Endothelial cell of umbilical vein (primary cell): ENCODE data around the gene CPNE7. TPM values are rescaled to one million over a fixed set of nuclear protein-coding genes. Genes with fewer than 3 reads are reported as not detected.

Experiments used
- BruUV-seq: library from RNA; stranded (reverse); fragments of 400-500 nt; replicated peaks from 2 replicates; lab custom pipeline; 2021; lab: Mats Ljungman, UMichigan
- CTCF ChIA-PET: fragments of 300-600, 350-600 bp; sonication (Branson Sonifier 250); formaldehyde crosslinking; loops from one replicate; lab custom pipeline; 2021; ENCODE audit warnings: antibody characterized with exemption, inconsistent platforms; lab: Charles Lee
- POLR2A ChIA-PET: fragments of 300-600, 350-600 bp; sonication (Branson Sonifier 250); formaldehyde crosslinking; loops from one replicate; lab custom pipeline; 2021; ENCODE audit warnings: antibody characterized with exemption, inconsistent platforms; lab: Charles Lee
- DNase-seq: peaks from one replicate; pipeline ENCODE4 v3.0.0-alpha.2; 2011; ENCODE audit warnings: low read depth, low spot score
- FAIRE-seq: peaks from 2 replicates; lab custom pipeline; 2011; peaks lifted over from hg19 to GRCh38; lab: Jason Lieb, UNC
- H2AFZ ChIP-seq: 2 replicates; pipeline ENCODE4 v1.6.0; 2012; ENCODE audit warnings: low read depth, low read length, control low read depth, inconsistent platforms
- H3K27ac ChIP-seq: 2 replicates; pipeline ENCODE4 v1.5.1; 2011; ENCODE audit warnings: low read depth, mild to moderate bottlenecking, control low read depth, low read length, moderate library complexity; ENCODE audit not compliant: insufficient read depth
- H3K27me3 ChIP-seq, 2 experiments: 2 replicates each; pipeline versions ENCODE4 v1.6.0 to v1.6.1; 2011; ENCODE audit warnings: low read length in 2 of 2, mixed read lengths in 1 of 2; ENCODE audit not compliant: control insufficient read depth in 2 of 2, insufficient read depth in 2 of 2
- H3K36me3 ChIP-seq, 2 experiments: 2 replicates in 1 of 2; 3 replicates in 1 of 2; pipeline ENCODE4 v1.5.1; 2011; ENCODE audit warnings: low read length in 2 of 2, mild to moderate bottlenecking in 1 of 2, moderate library complexity in 1 of 2; ENCODE audit not compliant: control insufficient read depth in 2 of 2, insufficient read depth in 2 of 2; ENCODE audit errors: extremely low read depth in 1 of 2
- H3K4me1 ChIP-seq: 3 replicates; pipeline ENCODE4 v1.5.1; 2011; ENCODE audit warnings: mild to moderate bottlenecking, low read length; ENCODE audit not compliant: control insufficient read depth, insufficient read depth; ENCODE audit errors: extremely low read depth
- H3K4me2 ChIP-seq: 2 replicates; pipeline ENCODE4 v1.6.1; 2011; ENCODE audit warnings: low read length, control low read depth, mixed read lengths; ENCODE audit not compliant: insufficient read depth
- H3K4me3 ChIP-seq, 3 experiments: fragments of 200-600 bp in 1 of 3; sonication (generic), shearing (Covaris generic) in 1 of 3; replicated peaks in 1 of 3; 2 replicates each; pipeline ENCODE4 v1.5.1; 2011 to 2016; ENCODE audit warnings: control low read depth in 3 of 3, low read length in 3 of 3, mild to moderate bottlenecking in 2 of 3, inconsistent platforms in 1 of 3, low read depth in 1 of 3, moderate library complexity in 1 of 3; ENCODE audit not compliant: insufficient read depth in 1 of 3
- H3K79me2 ChIP-seq: 2 replicates; pipeline ENCODE4 v1.6.0; 2012; ENCODE audit warnings: low read length, inconsistent platforms; ENCODE audit not compliant: control insufficient read depth, insufficient read depth
- H3K9ac ChIP-seq: replicated peaks from 2 replicates; pipeline ENCODE3; 2011; ENCODE audit warnings: low read length, control low read depth; ENCODE audit not compliant: insufficient read depth; ENCODE audit errors: extremely low read depth
- H3K9me1 ChIP-seq: replicated peaks from 3 replicates; pipeline ENCODE4 v1.6.0; 2011; ENCODE audit warnings: mild to moderate bottlenecking, low read length; ENCODE audit not compliant: control insufficient read depth, insufficient read depth; ENCODE audit errors: extremely low read depth
- H3K9me3 ChIP-seq: replicated peaks from 2 replicates; pipeline ENCODE4 v1.5.1; 2012; ENCODE audit warnings: low read length, inconsistent platforms; ENCODE audit not compliant: control insufficient read depth, insufficient read depth
- H4K20me1 ChIP-seq: replicated peaks from 2 replicates; pipeline ENCODE3; 2011; ENCODE audit warnings: mild to moderate bottlenecking, low read length; ENCODE audit not compliant: control insufficient read depth, insufficient read depth; ENCODE audit errors: extremely low read depth
- EZH2 ChIP-seq: IDR thresholded peaks from 2 replicates; pipeline ENCODE4 v1.6.1; 2012; ENCODE audit warnings: borderline replicate concordance, low read depth, mild to moderate bottlenecking, moderate library complexity, low read length, inconsistent platforms; ENCODE audit not compliant: severe bottlenecking
- FOS ChIP-seq: IDR thresholded peaks from 2 replicates; pipeline ENCODE4 v1.6.1; 2011; ENCODE audit warnings: mild to moderate bottlenecking, low read length, moderate library complexity, borderline replicate concordance; ENCODE audit not compliant: insufficient read depth
- GATA2 ChIP-seq: IDR thresholded peaks from 2 replicates; pipeline ENCODE4 v1.7.0; 2011; ENCODE audit warnings: low read depth, mild to moderate bottlenecking, moderate library complexity, mixed read lengths, low read length; ENCODE audit not compliant: insufficient read length, insufficient read depth
- JUN ChIP-seq: IDR thresholded peaks from 2 replicates; pipeline ENCODE4 v1.6.1; 2011; ENCODE audit warnings: borderline replicate concordance, low read depth; ENCODE audit not compliant: insufficient read length, insufficient read depth
- MYC ChIP-seq: IDR thresholded peaks from one replicate; pipeline ENCODE4 v1.6.1; 2011; ENCODE audit warnings: mild to moderate bottlenecking, low read depth, low read length
- POLR2A ChIP-seq: IDR thresholded peaks from 2 replicates; pipeline ENCODE4 v1.6.1; 2012; ENCODE audit warnings: low read depth, mild to moderate bottlenecking, control low read depth, low read length
- POLR2AphosphoS5 ChIP-seq: IDR thresholded peaks from 2 replicates; pipeline ENCODE4 v1.6.1; 2012; ENCODE audit warnings: low read depth, mild to moderate bottlenecking, control low read depth, low read length, moderate library complexity; ENCODE audit not compliant: insufficient read depth
- dilution Hi-C: fragments of 300-500 bp; cut with MboI; formaldehyde crosslinking; loops from one replicate; pipeline ENCODE4 v1.15.0; 2019; ENCODE audit warnings: low sequenced_read_pairs; ENCODE audit not compliant: extremely low pct_ligation_motif_present
- intact Hi-C: fragments of 100-400 bp; cut with micrococcal nuclease; formaldehyde crosslinking; loops from one replicate; pipeline ENCODE4 v1.10.0; 2022
- polyA plus RNA-seq, 4 experiments: library from polyadenylated mRNA; depleted of rRNA in 3 of 4; stranded (reverse) in 3 of 4; unstranded in 1 of 4; fragments of >200 nt; gene quantifications; 2 replicates each; pipeline versions ENCODE4 v1.2.1 to v1.2.3, GENCODE V29; 2011 to 2012; ENCODE audit warnings: missing spikeins in 1 of 4
- total RNA-seq: library from RNA; stranded (reverse); gene quantifications from 2 replicates; pipeline ENCODE4 v1.2.3, GENCODE V29; 2021
- TF ChIP-seq, protein P1 (sequence below), 2 donors: IDR thresholded peaks; 1 replicate in 1 of 2; 2 replicates in 1 of 2; pipeline ENCODE4 v1.5.1; 2011; ENCODE audit warnings: low read length in 2 of 2, mild to moderate bottlenecking in 2 of 2, moderate library complexity in 2 of 2, control low read depth in 1 of 2, inconsistent platforms in 1 of 2, low read depth in 1 of 2; ENCODE audit not compliant: insufficient read depth in 1 of 2; ENCODE audit errors: extremely low read depth in 1 of 2
- TF ChIP-seq, protein P2 (sequence below): IDR thresholded peaks from 2 replicates; pipeline ENCODE4 v1.6.1; 2011; ENCODE audit not compliant: insufficient read depth, insufficient read length

Gene CPNE7
- total and polyA plus RNA-seq, 2 donors (not counting 3 experiments of a cell fraction or from before 2014, with no cell fraction given), result 2.0 to 5.9 TPM

DNA sequence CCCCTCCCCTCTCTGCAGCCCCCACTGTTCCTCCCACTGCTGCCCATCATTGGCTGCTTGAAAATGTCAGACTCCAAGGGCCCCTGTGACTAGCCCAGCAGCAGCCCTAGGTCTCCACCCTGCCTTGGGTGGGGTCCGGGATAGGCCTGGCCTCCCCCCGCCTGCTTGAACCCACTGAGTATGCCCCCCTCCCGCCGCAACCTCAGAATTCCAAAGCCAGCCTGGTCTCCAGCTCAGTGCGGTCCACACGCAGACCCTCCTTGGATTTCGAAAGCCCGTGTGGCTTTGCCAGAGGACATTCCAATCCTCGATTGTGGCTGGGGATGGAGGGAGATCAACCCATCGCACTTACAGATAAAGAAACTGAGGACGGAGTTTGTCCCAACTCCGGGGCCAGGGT lies 44.3 kb downstream of the CPNE7 start:
- intact Hi-C loops (loop anchor here (5.0 kb wide), 1 partner anchor 38 kb away; no protein-coding TSS in a partner anchor), dilution Hi-C loops (no loop called here)
- no peak overlapping the region for H3K4me2 ChIP-seq
- ChIA-PET CTCF (no interaction called here), POLR2A (no interaction called here)
- no peaks in the 10 kb centered on the region for H3K36me3 ChIP-seq
- H3K4me1 ChIP-seq, result peaks cover 14% of the 10 kb centered on the region
- no peaks in the 10 kb centered on the region for H3K9me3 ChIP-seq
- H3K9me1 ChIP-seq, result no peaks in the 10 kb centered on the region
- FAIRE-seq (no peak), DNase-seq (no peak)
- no peak overlapping the region for H3K4me3 ChIP-seq
- no peaks in the 10 kb centered on the region for H3K79me2 ChIP-seq
- no peaks in the 10 kb centered on the region for H4K20me1 ChIP-seq
- TF ChIP-seq, protein P1, sequence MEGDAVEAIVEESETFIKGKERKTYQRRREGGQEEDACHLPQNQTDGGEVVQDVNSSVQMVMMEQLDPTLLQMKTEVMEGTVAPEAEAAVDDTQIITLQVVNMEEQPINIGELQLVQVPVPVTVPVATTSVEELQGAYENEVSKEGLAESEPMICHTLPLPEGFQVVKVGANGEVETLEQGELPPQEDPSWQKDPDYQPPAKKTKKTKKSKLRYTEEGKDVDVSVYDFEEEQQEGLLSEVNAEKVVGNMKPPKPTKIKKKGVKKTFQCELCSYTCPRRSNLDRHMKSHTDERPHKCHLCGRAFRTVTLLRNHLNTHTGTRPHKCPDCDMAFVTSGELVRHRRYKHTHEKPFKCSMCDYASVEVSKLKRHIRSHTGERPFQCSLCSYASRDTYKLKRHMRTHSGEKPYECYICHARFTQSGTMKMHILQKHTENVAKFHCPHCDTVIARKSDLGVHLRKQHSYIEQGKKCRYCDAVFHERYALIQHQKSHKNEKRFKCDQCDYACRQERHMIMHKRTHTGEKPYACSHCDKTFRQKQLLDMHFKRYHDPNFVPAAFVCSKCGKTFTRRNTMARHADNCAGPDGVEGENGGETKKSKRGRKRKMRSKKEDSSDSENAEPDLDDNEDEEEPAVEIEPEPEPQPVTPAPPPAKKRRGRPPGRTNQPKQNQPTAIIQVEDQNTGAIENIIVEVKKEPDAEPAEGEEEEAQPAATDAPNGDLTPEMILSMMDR (IDR thresholded peaks at IDR 0.05; ENCODE audit: extremely low read depth in 1 of 2, insufficient read depth in 1 of 2, low read depth in 1 of 2, low read length in 2 of 2), result no peak
- TF ChIP-seq, protein P2, sequence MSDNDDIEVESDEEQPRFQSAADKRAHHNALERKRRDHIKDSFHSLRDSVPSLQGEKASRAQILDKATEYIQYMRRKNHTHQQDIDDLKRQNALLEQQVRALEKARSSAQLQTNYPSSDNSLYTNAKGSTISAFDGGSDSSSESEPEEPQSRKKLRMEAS, result no peak
- TF ChIP-seq GATA2, result no peak
- no peak for TF ChIP-seq POLR2A
- no peak for TF ChIP-seq FOS
- no peak for TF ChIP-seq MYC
- TF ChIP-seq EZH2, result no peak
- TF ChIP-seq JUN, result no peak
- no peak for TF ChIP-seq POLR2AphosphoS5
- BruUV-seq, result no TSS peak
- no peak overlapping the region for H2AFZ ChIP-seq
- H3K9ac ChIP-seq, result no peak overlapping the region
- H3K27ac ChIP-seq, result no peak overlapping the region
- H3K27me3 ChIP-seq, result peaks cover 0 to under 1% of the 10 kb centered on the region in 2 experiments
